Keratinocyte (primary cell): Measurements from ENCODE around the gene SLC27A2. TPM values are rescaled to one million over a fixed set of nuclear protein-coding genes. Genes with fewer than 3 reads are reported as not detected.

Experiments
- DNase-seq: peaks from one replicate; pipeline ENCODE4 v3.0.0-alpha.2; 2011; ENCODE audit warnings: low read depth, missing footprints, low spot score
- FAIRE-seq: peaks from 2 replicates; lab custom pipeline; 2011; peaks lifted over from hg19 to GRCh38; lab: Jason Lieb, UNC
- H2AFZ ChIP-seq: 2 replicates; pipeline ENCODE4 v1.6.0; 2012; ENCODE audit warnings: low read length, control low read depth, inconsistent platforms; ENCODE audit not compliant: control insufficient read depth
- H3K27ac ChIP-seq: 2 replicates; pipeline ENCODE4 v1.5.1; 2011; ENCODE audit warnings: low read length; ENCODE audit not compliant: control insufficient read depth, insufficient read depth
- H3K27me3 ChIP-seq: 3 replicates; pipeline ENCODE4 v1.6.0; 2011; ENCODE audit warnings: low read length; ENCODE audit not compliant: control insufficient read depth, insufficient read depth; ENCODE audit errors: extremely low read depth
- H3K36me3 ChIP-seq, 2 experiments: 2 replicates in 1 of 2; 3 replicates in 1 of 2; pipeline ENCODE4 v1.5.1; 2011; ENCODE audit warnings: low read length in 2 of 2, mild to moderate bottlenecking in 1 of 2; ENCODE audit not compliant: control insufficient read depth in 2 of 2, insufficient read depth in 2 of 2; ENCODE audit errors: extremely low read depth in 1 of 2
- H3K4me1 ChIP-seq: 3 replicates; pipeline ENCODE4 v1.5.1; 2011; ENCODE audit warnings: low read length; ENCODE audit not compliant: control insufficient read depth, insufficient read depth; ENCODE audit errors: extremely low read depth
- H3K4me2 ChIP-seq: 3 replicates; pipeline ENCODE4 v1.6.0; 2011; ENCODE audit warnings: low read depth, low read length; ENCODE audit not compliant: control insufficient read depth, insufficient read depth; ENCODE audit errors: extremely low read depth
- H3K4me3 ChIP-seq, 3 experiments: fragments of 200-600 bp in 1 of 3; sonication (generic) in 1 of 3; 2 replicates in 2 of 3; 3 replicates in 1 of 3; pipeline ENCODE4 v1.5.1; 2011 to 2016; ENCODE audit warnings: low read length in 3 of 3, mild to moderate bottlenecking in 3 of 3, control low read depth in 2 of 3, inconsistent platforms in 1 of 3, low read depth in 1 of 3, mixed read lengths in 1 of 3, mixed run types in 1 of 3, moderate library complexity in 1 of 3; ENCODE audit not compliant: control insufficient read depth in 2 of 3, insufficient read depth in 2 of 3; ENCODE audit errors: extremely low read depth in 1 of 3
- H3K79me2 ChIP-seq: 2 replicates; pipeline ENCODE4 v1.6.0; 2012; ENCODE audit warnings: low read length; ENCODE audit not compliant: control insufficient read depth, insufficient read depth
- H3K9ac ChIP-seq: 3 replicates; pipeline ENCODE4 v1.6.0; 2011; ENCODE audit warnings: low read length; ENCODE audit not compliant: control insufficient read depth, insufficient read depth; ENCODE audit errors: extremely low read depth
- H3K9me1 ChIP-seq: 3 replicates; pipeline ENCODE4 v1.6.0; 2011; ENCODE audit warnings: low read length; ENCODE audit not compliant: control insufficient read depth, insufficient read depth; ENCODE audit errors: extremely low read depth
- H3K9me3 ChIP-seq: 2 replicates; pipeline ENCODE4 v1.5.1; 2012; ENCODE audit warnings: low read depth, low read length; ENCODE audit not compliant: control insufficient read depth
- H4K20me1 ChIP-seq: 3 replicates; pipeline ENCODE4 v1.6.0; 2011; ENCODE audit warnings: low read length; ENCODE audit not compliant: control insufficient read depth, insufficient read depth; ENCODE audit errors: extremely low read depth
- CTCF ChIP-seq, 3 experiments: IDR thresholded peaks in 1 of 3; conservative IDR thresholded peaks in 1 of 3; optimal IDR thresholded peaks in 1 of 3; 2 replicates in 2 of 3; 3 replicates in 1 of 3; pipeline versions ENCODE3 to v1.5.1; 2011; ENCODE audit warnings: low read length in 3 of 3, mild to moderate bottlenecking in 3 of 3, moderate library complexity in 2 of 3, control low read depth in 1 of 3, inconsistent platforms in 1 of 3; ENCODE audit not compliant: insufficient read depth in 2 of 3; ENCODE audit errors: extremely low read depth in 1 of 3
- EZH2 ChIP-seq: IDR thresholded peaks from one replicate; pipeline ENCODE4 v1.6.1; 2012; ENCODE audit warnings: inconsistent platforms, mild to moderate bottlenecking, low read length, moderate library complexity
- dilution Hi-C: fragments of 300-500 bp; cut with MboI; formaldehyde crosslinking; loops from one replicate; pipeline ENCODE4 v1.7.0; 2020; ENCODE audit warnings: low sequenced_read_pairs; ENCODE audit not compliant: extremely low pct_ligation_motif_present
- polyA plus RNA-seq, 5 experiments: library from polyadenylated mRNA; depleted of rRNA in 3 of 5; stranded (reverse) in 3 of 5; stranded (forward) in 1 of 5; unstranded in 1 of 5; fragments of >200 nt; gene quantifications; 1 replicate in 1 of 5; 2 replicates in 3 of 5; 3 replicates in 1 of 5; pipeline versions ENCODE4 v1.2.1 to v1.2.3, GENCODE V29; 2011 to 2012; ENCODE audit warnings: missing spikeins in 2 of 5, low read depth in 1 of 5, low replicate concordance in 1 of 5
- small RNA-seq, 3 experiments: library from RNA; depleted of rRNA; stranded (forward); fragments of <200 nt; gene quantifications; one replicate each; pipeline ENCODE3, GENCODE V24; 2012; ENCODE audit warnings: low read depth in 3 of 3, low replicate concordance in 1 of 3; ENCODE audit not compliant: insufficient read length in 3 of 3

SLC27A2 gene
- polyA plus RNA-seq, 1 donor (not counting 4 experiments of a cell fraction or from before 2014, with no cell fraction given), result 0.34 TPM

DNA sequence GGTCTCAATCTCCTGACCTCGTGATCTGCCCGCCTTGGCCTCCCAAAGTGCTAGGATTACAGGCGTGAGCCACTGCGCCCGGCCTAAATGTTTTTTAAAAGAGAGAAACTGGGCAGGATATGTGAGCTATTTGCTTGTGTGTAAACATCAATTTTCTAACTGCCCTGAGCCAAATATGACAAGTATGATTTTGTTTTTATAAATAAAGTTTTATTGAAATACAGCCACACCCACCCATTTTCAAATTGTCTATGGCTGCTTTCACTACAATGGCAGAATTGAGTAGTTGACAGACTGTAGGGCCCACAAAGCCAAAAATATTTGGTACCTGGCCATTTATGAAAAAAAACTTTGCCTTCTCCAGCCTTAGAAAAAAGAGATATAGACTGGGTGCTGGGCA, 99.4 kb downstream of the SLC27A2 start:
- H3K79me2 ChIP-seq, result no peaks in the 10 kb centered on the region
- no peak overlapping the region for H3K27ac ChIP-seq
- H4K20me1 ChIP-seq, result no peaks in the 10 kb centered on the region
- no peaks in the 10 kb centered on the region for H3K9me1 ChIP-seq
- TF ChIP-seq CTCF (optimal IDR thresholded peaks at IDR 0.05 in 1 of 3, IDR thresholded peaks at IDR 0.05 in 1 of 3, conservative IDR thresholded peaks at IDR 0.05 in 1 of 3; ENCODE audit: extremely low read depth in 1 of 3, insufficient read depth in 2 of 3, low read length in 3 of 3) (no peak), EZH2 (no peak)
- no peak overlapping the region for H3K4me3 ChIP-seq
- H3K36me3 ChIP-seq, result no peaks in the 10 kb centered on the region
- no peak overlapping the region for H3K9ac ChIP-seq
- DNase-seq (no peak), FAIRE-seq (no peak)
- dilution Hi-C loops, result no loop called here
- no peak overlapping the region for H3K4me2 ChIP-seq
- no peak overlapping the region for H2AFZ ChIP-seq
- no peaks in the 10 kb centered on the region for H3K9me3 ChIP-seq
- no peaks in the 10 kb centered on the region for H3K27me3 ChIP-seq
- H3K4me1 ChIP-seq, result peaks cover 12% of the 10 kb centered on the region

Small RNA genes lying within 50 kb of the gene (small RNA-seq; reads per million reads assigned to genes)
- 0 reads per million in 3 experiments for gene RF00019

Other genes with a start within 250 kb of the SLC27A2 start
- gene ATP8B4, start 63.0 kb upstream of the SLC27A2 start, polyA plus RNA-seq, result 0.03 to 0.15 TPM (median 0.05 TPM) in 3 replicates
- not detected in 3 replicates for gene HDC, start 83.5 kb downstream of the SLC27A2 start, polyA plus RNA-seq
- gene GABPB1, start 173.0 kb downstream of the SLC27A2 start, polyA plus RNA-seq, result 16.3 to 23.3 TPM (median 21.1 TPM) in 3 replicates
- 27.9 to 47.4 TPM (median 37.8 TPM) in 3 replicates for gene USP8, start 242.2 kb downstream of the SLC27A2 start, polyA plus RNA-seq